ENCODE data around the gene NHLH2.

DNA sequence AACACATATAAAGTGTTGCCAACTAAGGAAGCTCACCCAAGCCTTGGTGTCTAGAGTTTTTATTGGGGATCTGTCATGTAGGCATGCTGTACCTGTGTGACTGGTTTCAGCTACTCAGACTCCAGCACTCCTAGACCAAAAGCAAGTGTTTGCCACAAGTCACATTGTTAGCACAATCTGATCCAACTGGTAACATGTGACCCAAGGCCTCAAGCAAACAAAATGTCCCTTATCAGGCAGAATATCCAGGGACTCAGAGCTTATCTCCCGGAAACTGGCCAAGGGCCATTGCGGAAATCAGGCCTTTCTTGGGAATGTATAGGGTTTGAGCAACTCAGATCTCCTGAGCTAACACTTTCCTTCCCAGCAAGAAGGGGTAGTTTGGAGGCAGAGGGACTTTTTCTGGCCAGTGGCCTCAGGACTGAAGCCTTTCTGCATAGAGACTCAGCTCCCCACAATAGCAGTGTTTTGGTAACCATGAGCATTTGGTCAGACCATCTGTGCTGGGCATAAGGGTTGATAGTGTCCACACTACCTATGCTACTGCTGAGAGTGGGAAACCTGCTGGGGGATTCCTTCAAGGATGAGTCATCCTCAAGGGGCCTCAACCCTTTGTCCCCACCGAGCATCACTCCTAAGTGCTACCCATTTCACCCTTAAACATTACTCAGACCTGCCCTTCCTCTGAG lies 29.6 kb downstream of the NHLH2 start:
- no peak for TF ChIP-seq POLR2AphosphoS5 (IDR thresholded peaks at IDR 0.05; ENCODE audit: low read depth, low read length)
- no peak for TF ChIP-seq POLR2A (IDR thresholded peaks at IDR 0.05; ENCODE audit: low read depth, low read length)
- no peak for TF ChIP-seq TAF1 (IDR thresholded peaks at IDR 0.05; ENCODE audit: low read depth, low read length)
- TF ChIP-seq POU2F2 (IDR thresholded peaks at IDR 0.05; ENCODE audit: low read depth, low read length) = no peak
